CD4-positive, alpha-beta T cell treated with Interferon alpha-2 for 1 hour (primary cell): Measurements from ENCODE around the gene EVC.

Experiments
- DNase-seq, 2 donors: peaks; one replicate each; pipeline ENCODE4 v3.0.0-alpha.2; 2020 to 2022

The EVC gene

DNA sequence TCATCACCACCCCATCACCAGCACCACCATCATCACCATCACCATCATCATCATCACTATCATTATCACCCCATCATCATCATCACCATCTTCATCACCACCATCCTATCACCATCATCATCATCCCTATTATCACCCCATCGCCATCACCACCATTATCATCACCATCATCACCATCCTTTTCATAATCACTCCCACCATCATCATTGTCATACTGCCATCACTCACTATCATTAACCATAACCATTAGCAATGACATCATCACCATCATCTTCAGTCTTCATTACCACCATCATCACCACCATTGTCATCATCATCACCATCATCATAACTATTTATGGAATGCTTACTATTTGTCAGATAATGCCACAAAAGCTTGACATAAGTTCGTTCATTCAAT, 146.2 kb downstream of the EVC start:
- DNase-seq: no peak

DNA sequence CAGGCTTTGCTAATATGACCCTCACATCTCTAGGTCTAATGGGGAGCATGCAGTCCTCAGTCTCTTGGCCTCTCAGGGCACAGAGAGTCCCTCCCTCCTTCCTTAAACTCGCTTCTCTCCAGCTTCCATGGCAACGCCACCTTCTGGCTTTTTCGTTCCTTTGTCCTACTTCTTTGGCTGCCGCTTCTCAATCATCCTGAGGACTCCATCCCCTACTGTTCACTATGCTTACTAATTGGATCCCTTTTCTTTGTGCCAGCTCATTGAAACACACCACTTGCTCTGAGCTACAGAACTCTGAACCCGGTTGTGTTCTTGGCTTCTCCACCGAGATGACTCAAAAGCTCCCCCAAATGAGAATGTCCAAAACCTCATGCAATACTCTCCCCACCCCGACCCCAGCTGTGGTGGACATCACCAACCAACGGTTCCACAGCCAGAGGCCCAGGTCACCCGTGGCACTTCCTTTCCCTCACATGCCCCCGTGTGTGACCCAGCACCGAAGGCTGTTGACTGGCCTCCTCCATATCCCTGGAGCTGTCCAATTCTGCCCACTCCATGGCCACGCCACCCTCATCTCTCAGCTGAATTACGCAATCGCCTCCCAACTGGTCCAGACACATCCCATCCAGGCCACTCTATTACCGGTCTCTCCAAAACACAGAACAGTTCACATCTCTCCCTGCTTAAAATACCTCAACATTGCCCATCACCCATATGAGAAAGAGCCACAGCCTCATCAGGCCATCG, 147.2 kb downstream of the EVC start:
- DNase-seq: no peak

DNA sequence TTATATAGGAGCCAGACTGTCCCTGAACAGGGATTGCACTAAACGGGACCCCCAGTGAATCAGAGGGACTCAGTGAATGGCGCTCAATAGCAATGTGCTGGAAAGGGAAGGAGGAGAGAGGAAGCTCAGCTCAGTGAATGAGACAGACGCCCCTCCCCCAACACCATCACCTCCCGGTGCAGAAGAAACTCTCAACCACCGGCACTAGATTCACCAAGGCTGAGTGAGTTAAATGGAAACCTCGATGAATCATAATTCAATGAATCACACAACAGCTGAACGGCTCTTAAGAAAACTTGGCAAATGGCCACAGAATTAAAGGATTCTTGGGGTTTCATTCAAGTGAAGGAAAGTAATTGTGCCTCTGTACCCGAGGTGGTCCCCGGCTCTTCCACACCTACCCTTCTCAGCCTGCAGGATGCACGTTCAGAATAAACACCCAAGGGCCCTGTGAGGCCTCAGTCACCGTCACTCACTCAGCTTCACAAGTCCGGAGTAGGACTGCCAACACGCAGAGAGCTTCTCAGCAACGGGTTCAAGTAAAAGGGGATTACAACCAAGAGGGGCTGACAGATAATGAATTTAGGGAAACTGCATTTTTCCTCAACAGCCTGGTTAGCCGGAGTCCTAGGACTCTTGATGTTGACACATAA, 152.6 kb downstream of the EVC start:
- DNase-seq: no peak
